CMK (cell line): ENCODE results near the gene FERMT1.

Source experiments
- DNase-seq: peaks from one replicate; pipeline ENCODE4 v3.0.0-alpha.2; 2010; ENCODE audit warnings: low read depth

The FERMT1 gene

GRCh38 chr20:6070829-6071695 lies 51.8 kb downstream of the FERMT1 start:
- no peak for DNase-seq

GRCh38 chr20:6069669-6070068 lies 53.2 kb downstream of the FERMT1 start:
- DNase-seq, result no peak

GRCh38 chr20:6067763-6068318 lies 55.0 kb downstream of the FERMT1 start:
- DNase-seq, result no peak

GRCh38 chr20:6066582-6066981 lies 56.2 kb downstream of the FERMT1 start:
- DNase-seq, result no peak

GRCh38 chr20:6061544-6061943 lies 61.3 kb downstream of the FERMT1 start:
- DNase-seq, result no peak

- DNase-seq, result no peak
These were observed 62.6 kb downstream of the FERMT1 start for GRCh38 chr20:6060213-6060612.

GRCh38 chr20:6058684-6059295 lies 64.0 kb downstream of the FERMT1 start:
- DNase-seq, result no peak

- no peak for DNase-seq
These were observed 65.1 kb downstream of the FERMT1 start for GRCh38 chr20:6057691-6058090.

- DNase-seq, result no peak
These were observed 65.7 kb downstream of the FERMT1 start for GRCh38 chr20:6057139-6057538.

GRCh38 chr20:6055981-6056569 lies 66.8 kb downstream of the FERMT1 start:
- no peak for DNase-seq

- peak; percentile 90 for DNase-seq
These were observed 67.6 kb downstream of the FERMT1 start for GRCh38 chr20:6055161-6055783.

- DNase-seq, result peak; percentile 64
These were observed 68.2 kb downstream of the FERMT1 start for GRCh38 chr20:6054689-6055051.

- DNase-seq, result no peak
These were observed 68.8 kb downstream of the FERMT1 start, which contains the start of gene LRRN4 for GRCh38 chr20:6053776-6054688. Gene LRRN4, minus strand, starts transcription at chr20:6054060. Its CDS starts 1,261 bp downstream, at chr20:6052799.

GRCh38 chr20:6053064-6053775 lies 69.6 kb downstream of the FERMT1 start:
- no peak for DNase-seq

- DNase-seq, result no peak
These were observed 71.3 kb downstream of the FERMT1 start for GRCh38 chr20:6051505-6051904.

GRCh38 chr20:6048391-6048790 lies 74.4 kb downstream of the FERMT1 start:
- no peak for DNase-seq

GRCh38 chr20:6046432-6046831 lies 76.4 kb downstream of the FERMT1 start:
- no peak for DNase-seq

- DNase-seq, result no peak
These were observed 77.3 kb downstream of the FERMT1 start for GRCh38 chr20:6045566-6045965.

GRCh38 chr20:6044115-6044514 lies 78.7 kb downstream of the FERMT1 start:
- no peak for DNase-seq

GRCh38 chr20:6041808-6042265 lies 81.0 kb downstream of the FERMT1 start:
- DNase-seq, result no peak
